ENCODE results near the gene SLAMF1. TPM values are rescaled to one million over a fixed set of nuclear protein-coding genes. Genes with fewer than 3 reads are reported as not detected.

The SLAMF1 gene
- total and polyA plus RNA-seq, 2 donors (not counting 1 experiment from before 2014, with no cell fraction given) = 20.7 to 42.3 TPM

GRCh38 chr1:160624464-160624863, 22.4 kb downstream of the SLAMF1 start:
- CTCF ChIA-PET = interaction anchor here (0.6 to 10.0 kb wide), 7 partner anchors 13 to 295 kb away, joined by 3 to 76 read pairs (median 4); no protein-coding TSS in a partner anchor

DNA sequence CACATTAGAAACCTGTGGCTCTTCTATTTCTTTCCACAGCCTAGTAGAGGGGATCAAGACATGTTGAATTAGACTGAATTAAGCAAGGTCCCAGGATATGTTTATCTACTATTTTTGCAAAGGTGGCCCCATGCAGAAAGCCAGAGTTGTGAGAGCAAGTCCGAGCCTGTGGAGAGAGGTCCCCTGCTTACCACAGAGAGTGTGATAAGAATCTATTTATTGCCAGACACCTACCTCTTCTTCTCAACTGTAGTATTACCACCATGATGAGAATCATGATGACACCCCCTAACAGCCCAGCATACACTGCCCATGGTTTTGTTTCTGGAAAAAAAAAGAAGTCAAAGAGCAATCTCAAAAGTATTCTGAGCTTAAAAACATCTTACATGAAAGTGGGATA, 23.0 kb downstream of the SLAMF1 start:
- Mint-ChIP-seq H3K4me1 (peaks cover 94% of the 10 kb centered on the region), H3K27me3 (no peaks in the 10 kb centered on the region), H3K4me3 (peak overlapping the region; percentile 69), H3K27ac (peak overlapping the region; percentile 38), H3K9me3 (ENCODE audit: insufficient read depth) (peaks cover 4% of the 10 kb centered on the region)
- ChIA-PET CTCF (interaction anchor here (1.4 to 10.0 kb wide), 5 partner anchors 13 to 195 kb away, joined by 3 to 76 read pairs (median 13); no protein-coding TSS in a partner anchor), POLR2A (no interaction called here)
- H3K36me3 ChIP-seq (replicated peaks in 1 of 2; ENCODE audit: control extremely low read depth in 1 of 2, control insufficient read depth in 1 of 2, extremely low read depth in 1 of 2, insufficient read depth in 2 of 2, low read length in 1 of 2) = peaks cover 0 to 44% of the 10 kb centered on the region in 2 experiments
- no peak for ATAC-seq (ENCODE audit: low read depth)
- H4K20me1 ChIP-seq (ENCODE audit: control insufficient read depth, insufficient read depth, low read length, poor library complexity, severe bottlenecking) = no peaks in the 10 kb centered on the region
- peak overlapping the region; percentile 58 for H3K9ac ChIP-seq (ENCODE audit: low read length)
- H3K79me2 ChIP-seq (ENCODE audit: control insufficient read depth, insufficient read depth, low read length) = peaks cover 83% of the 10 kb centered on the region
- peak overlapping the region; percentile 33 to 78 for H3K27ac ChIP-seq (ENCODE audit: low read length in 2 of 2)
- DNase-seq = no peak
- peaks cover 85 to 87% of the 10 kb centered on the region in 2 donors for H3K4me1 ChIP-seq (ENCODE audit: control insufficient read depth in 2 of 2, insufficient read depth in 2 of 2, low read length in 2 of 2)
- intact Hi-C loops (cut with micrococcal nuclease) = loop anchor here (1.0 to 2.0 kb wide), 2 partner anchors 17 kb away; no protein-coding TSS in a partner anchor
- peak overlapping the region in 1 of 5 experiments; percentile 58 for H3K4me3 ChIP-seq (ENCODE audit: control extremely low read depth in 1 of 5, extremely low read depth in 1 of 5, insufficient read depth in 1 of 5, low read depth in 2 of 5, low read length in 4 of 5)
- H2AFZ ChIP-seq (ENCODE audit: insufficient read depth, low read depth, low read length, poor library complexity, severe bottlenecking) = no peak overlapping the region
- H3K4me2 ChIP-seq (replicated peaks; ENCODE audit: low read depth, low read length, poor library complexity, severe bottlenecking) = peak overlapping the region; percentile 74
- peaks cover 0 to 2% (median 0%) of the 10 kb centered on the region in 3 donors for H3K9me3 ChIP-seq (ENCODE audit: control extremely low read depth in 1 of 3, control insufficient read depth in 2 of 3, insufficient read depth in 1 of 3, low read length in 2 of 3)
- H3K27me3 ChIP-seq (replicated peaks in 1 of 4; ENCODE audit: control extremely low read depth in 1 of 4, control insufficient read depth in 3 of 4, insufficient read depth in 4 of 4, low read length in 3 of 4) = no peaks in the 10 kb centered on the region
- no CpG with 5 or more reads among the region's 1 CpG for WGBS (ENCODE audit: insufficient coverage)
- no peak for TF ChIP-seq EZH2 (IDR thresholded peaks at IDR 0.05; ENCODE audit: borderline replicate concordance, insufficient read depth, low read depth, low read length, poor library complexity, severe bottlenecking)
- TF ChIP-seq, protein P1, sequence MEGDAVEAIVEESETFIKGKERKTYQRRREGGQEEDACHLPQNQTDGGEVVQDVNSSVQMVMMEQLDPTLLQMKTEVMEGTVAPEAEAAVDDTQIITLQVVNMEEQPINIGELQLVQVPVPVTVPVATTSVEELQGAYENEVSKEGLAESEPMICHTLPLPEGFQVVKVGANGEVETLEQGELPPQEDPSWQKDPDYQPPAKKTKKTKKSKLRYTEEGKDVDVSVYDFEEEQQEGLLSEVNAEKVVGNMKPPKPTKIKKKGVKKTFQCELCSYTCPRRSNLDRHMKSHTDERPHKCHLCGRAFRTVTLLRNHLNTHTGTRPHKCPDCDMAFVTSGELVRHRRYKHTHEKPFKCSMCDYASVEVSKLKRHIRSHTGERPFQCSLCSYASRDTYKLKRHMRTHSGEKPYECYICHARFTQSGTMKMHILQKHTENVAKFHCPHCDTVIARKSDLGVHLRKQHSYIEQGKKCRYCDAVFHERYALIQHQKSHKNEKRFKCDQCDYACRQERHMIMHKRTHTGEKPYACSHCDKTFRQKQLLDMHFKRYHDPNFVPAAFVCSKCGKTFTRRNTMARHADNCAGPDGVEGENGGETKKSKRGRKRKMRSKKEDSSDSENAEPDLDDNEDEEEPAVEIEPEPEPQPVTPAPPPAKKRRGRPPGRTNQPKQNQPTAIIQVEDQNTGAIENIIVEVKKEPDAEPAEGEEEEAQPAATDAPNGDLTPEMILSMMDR (IDR thresholded peaks at IDR 0.05) = no peak

More at GRCh38 chr1:160624464-160624863, 22.4 kb downstream of the SLAMF1 start:
- Histone ChIP-seq H3K4me3 (ENCODE audit: control extremely low read depth in 1 of 5, extremely low read depth in 1 of 5, insufficient read depth in 1 of 5, low read depth in 2 of 5, low read length in 4 of 5) (peak overlapping the region in 3 of 5 experiments; percentile 19 to 58 (median 28)), H3K79me2 (ENCODE audit: control insufficient read depth, insufficient read depth, low read length) (peaks cover 83% of the 10 kb centered on the region), H3K4me1 (ENCODE audit: control insufficient read depth in 2 of 2, insufficient read depth in 2 of 2, low read length in 2 of 2) (peaks cover 86 to 87% of the 10 kb centered on the region in 2 donors), H3K9me3 (ENCODE audit: control extremely low read depth in 1 of 3, control insufficient read depth in 2 of 3, insufficient read depth in 1 of 3, low read length in 2 of 3) (no peaks in the 10 kb centered on the region), H3K4me2 (replicated peaks; ENCODE audit: low read depth, low read length, poor library complexity, severe bottlenecking) (peak overlapping the region; percentile 74), H3K9ac (ENCODE audit: low read length) (peak overlapping the region; percentile 58), H3K27me3 (replicated peaks in 1 of 4; ENCODE audit: control extremely low read depth in 1 of 4, control insufficient read depth in 3 of 4, insufficient read depth in 4 of 4, low read length in 3 of 4) (no peaks in the 10 kb centered on the region), H4K20me1 (ENCODE audit: control insufficient read depth, insufficient read depth, low read length, poor library complexity, severe bottlenecking) (no peaks in the 10 kb centered on the region), H2AFZ (ENCODE audit: insufficient read depth, low read depth, low read length, poor library complexity, severe bottlenecking) (no peak overlapping the region), H3K36me3 (replicated peaks in 1 of 2; ENCODE audit: control extremely low read depth in 1 of 2, control insufficient read depth in 1 of 2, extremely low read depth in 1 of 2, insufficient read depth in 2 of 2, low read length in 1 of 2) (peaks cover 0 to 43% of the 10 kb centered on the region in 2 experiments), H3K27ac (ENCODE audit: low read length in 2 of 2) (peak overlapping the region; percentile 33 to 78)
- Mint-ChIP-seq H3K4me3 (peak overlapping the region; percentile 69), H3K4me1 (peaks cover 91% of the 10 kb centered on the region), H3K27ac (peak overlapping the region; percentile 38), H3K27me3 (no peaks in the 10 kb centered on the region), H3K9me3 (ENCODE audit: insufficient read depth) (no peaks in the 10 kb centered on the region)
- TF ChIP-seq, protein P1 (IDR thresholded peaks at IDR 0.05) = no peak
- TF ChIP-seq EZH2 (IDR thresholded peaks at IDR 0.05; ENCODE audit: borderline replicate concordance, insufficient read depth, low read depth, low read length, poor library complexity, severe bottlenecking) = no peak
- WGBS (ENCODE audit: insufficient coverage) = no CpG with 5 or more reads among the region's 3 CpGs
- DNase-seq (no peak), ATAC-seq (ENCODE audit: low read depth) (peak; percentile 56)
- POLR2A ChIA-PET = no interaction called here
- intact Hi-C loops (cut with micrococcal nuclease) = loop anchor here (1.0 kb wide), 1 partner anchor 17 kb away; no protein-coding TSS in a partner anchor
